GM06990 (cell line): Measurements from ENCODE around the gene FBXW8.

Experiments
- DNase-seq: peaks from one replicate; pipeline ENCODE4 v3.0.0-alpha.2; 2011; ENCODE audit not compliant: insufficient read length; ENCODE audit errors: extremely low read depth
- H3K27me3 ChIP-seq: replicated peaks from 2 replicates; pipeline ENCODE4 v1.6.0; 2011; ENCODE audit warnings: low read length; ENCODE audit not compliant: control insufficient read depth, insufficient read depth
- H3K36me3 ChIP-seq: 2 replicates; pipeline ENCODE4 v1.5.1; 2011; ENCODE audit warnings: low read length; ENCODE audit not compliant: control insufficient read depth, insufficient read depth
- H3K4me3 ChIP-seq: replicated peaks from 2 replicates; pipeline ENCODE4 v1.5.1; 2011; ENCODE audit warnings: low read depth, mild to moderate bottlenecking, control low read depth, low read length
- CTCF ChIP-seq: IDR thresholded peaks from 2 replicates; pipeline ENCODE4 v1.5.1; 2011; ENCODE audit warnings: low read length, control low read depth, mild to moderate bottlenecking, inconsistent platforms; ENCODE audit not compliant: insufficient read depth, poor library complexity, severe bottlenecking

FBXW8 gene

DNA sequence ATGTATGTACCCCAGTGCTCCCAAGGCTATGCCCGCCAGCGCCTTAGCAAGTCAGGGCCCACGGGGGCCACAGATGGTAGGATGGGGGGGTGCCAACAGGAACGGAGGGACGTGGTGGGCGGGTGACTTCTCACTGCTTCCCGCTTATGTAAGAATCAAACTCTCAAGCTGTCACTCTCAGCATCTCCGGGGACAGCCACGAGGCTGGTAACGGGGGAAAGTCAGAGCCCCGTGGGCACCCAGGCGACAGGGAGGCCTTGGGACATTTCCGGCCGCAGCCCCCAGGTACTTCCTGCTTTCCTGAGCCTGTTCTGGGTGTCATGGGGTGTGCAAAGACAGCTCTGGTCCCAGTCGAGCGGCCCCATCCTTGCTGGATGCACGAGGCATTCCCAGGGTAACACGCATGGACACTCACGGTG, 129.2 kb downstream of the FBXW8 start:
- no peaks in the 10 kb centered on the region; the same call in none of the 2 replicates for H3K36me3 ChIP-seq
- H3K4me3 ChIP-seq, result no peak overlapping the region
- DNase-seq, result no peak
- TF ChIP-seq CTCF, result no peak
- H3K27me3 ChIP-seq, result no peaks in the 10 kb centered on the region

DNA sequence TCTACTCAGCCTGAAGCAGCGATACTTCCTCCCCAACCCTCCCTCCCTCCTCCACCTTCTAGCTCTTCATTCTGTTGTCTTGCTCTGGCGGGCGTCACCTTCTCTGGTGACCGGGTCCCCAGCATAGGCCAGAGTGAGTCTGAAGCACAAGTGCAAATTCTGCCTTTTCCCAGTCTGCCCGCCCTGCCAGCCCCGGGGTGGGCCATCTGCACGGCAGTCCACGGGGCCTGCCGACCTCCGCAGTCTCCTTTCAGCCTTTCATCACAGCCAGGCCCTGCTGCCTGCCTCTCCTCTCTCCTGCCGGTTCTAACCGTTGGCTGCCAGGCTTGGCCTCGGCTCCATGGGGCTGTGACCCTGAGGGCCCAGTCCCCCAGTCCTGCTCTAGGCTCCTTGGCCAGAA, 129.7 kb downstream of the FBXW8 start:
- Histone ChIP-seq H3K27me3 (no peaks in the 10 kb centered on the region), H3K4me3 (no peak overlapping the region), H3K36me3 (no peaks in the 10 kb centered on the region; the same call in none of the 2 replicates)
- no peak for DNase-seq
- no peak for TF ChIP-seq CTCF

- no peak for DNase-seq
- H3K36me3 ChIP-seq, result no peaks in the 10 kb centered on the region; the same call in none of the 2 replicates
- TF ChIP-seq CTCF, result no peak
- H3K4me3 ChIP-seq, result no peak overlapping the region
- no peaks in the 10 kb centered on the region for H3K27me3 ChIP-seq
Observed at GRCh38 chr12:117041798-117042170, 131.0 kb downstream of the FBXW8 start.

- DNase-seq, result no peak
- H3K27me3 ChIP-seq, result no peaks in the 10 kb centered on the region
- no peak overlapping the region for H3K4me3 ChIP-seq
- H3K36me3 ChIP-seq, result peaks cover 3% of the 10 kb centered on the region
- no peak for TF ChIP-seq CTCF
Observed at GRCh38 chr12:117042171-117042842, 131.6 kb downstream of the FBXW8 start.

GRCh38 chr12:117042862-117043261, 132.1 kb downstream of the FBXW8 start:
- no peak for DNase-seq

More at GRCh38 chr12:117042862-117043261, 132.1 kb downstream of the FBXW8 start:
- Histone ChIP-seq H3K4me3 (no peak overlapping the region), H3K27me3 (no peaks in the 10 kb centered on the region), H3K36me3 (peaks cover 3% of the 10 kb centered on the region)
- TF ChIP-seq CTCF, result no peak
